HCT116 (cell line): ENCODE measurements around the gene NUMB. TPM values are rescaled to one million over a fixed set of nuclear protein-coding genes. Genes with fewer than 3 reads are reported as not detected.

Experiments
- ATAC-seq: fragments of 200-7000 bp; cut with Tn5 transposase; 2 replicates; pipeline ENCODE4 v1.9.1; 2020; ENCODE audit warnings: mild to moderate bottlenecking, moderate library complexity
- BruUV-seq: library from RNA; stranded (reverse); fragments of 400-500 nt; replicated peaks from 2 replicates; lab custom pipeline; 2021; lab: Mats Ljungman, UMichigan
- CTCF ChIA-PET: fragments of 300-600 bp; sonication (Branson Sonifier 250); formaldehyde crosslinking; loops from one replicate; lab custom pipeline; 2021; ENCODE audit warnings: antibody characterized with exemption; lab: Charles Lee
- POLR2A ChIA-PET: fragments of 300-600, 350-600 bp; sonication (Branson Sonifier 250); formaldehyde crosslinking; loops from one replicate; lab custom pipeline; 2021; ENCODE audit warnings: antibody characterized with exemption; lab: Charles Lee
- RAD21 ChIA-PET, 2 experiments: fragments of 300-600 bp; sonication (Branson Sonifier 250); formaldehyde crosslinking; loops; one replicate each; lab custom pipeline; 2023; ENCODE audit warnings: low total read pairs in 2 of 2; ENCODE audit not compliant: uncharacterized antibody in 2 of 2, unreplicated experiment in 2 of 2, low non-redundant PET in 1 of 2; lab: Charles Lee
- DNase-seq: peaks from one replicate; pipeline ENCODE4 v3.0.0-alpha.2; 2010; ENCODE audit warnings: low read depth, low spot score
- H2AFZ ChIP-seq: fragments of 200-600 bp; shearing (Covaris generic), sonication (generic); 2 replicates; pipeline ENCODE4 v1.6.1; 2017; ENCODE audit warnings: low read depth, mixed run types, mixed read lengths, antibody characterized with exemption, low read length; ENCODE audit not compliant: poor library complexity, severe bottlenecking
- H3K27ac ChIP-seq: 2 replicates; pipeline ENCODE4 v1.5.1; 2012; ENCODE audit warnings: low read depth, low read length
- H3K27me3 ChIP-seq: fragments of 200-600 bp; sonication (generic); 2 replicates; pipeline ENCODE4 v1.6.1; 2016; ENCODE audit warnings: mixed run types, low read length, mixed read lengths; ENCODE audit not compliant: insufficient read depth
- H3K36me3 ChIP-seq, 2 experiments: fragments of 200-500 bp in 1 of 2; fragments of 200-600 bp in 1 of 2; sonication (Bioruptor generic) in 1 of 2; sonication (generic) in 1 of 2; 2 replicates each; pipeline versions ENCODE4 v1.5.1 to v1.6.1; 2014 to 2016; ENCODE audit warnings: low read length in 2 of 2, inconsistent platforms in 1 of 2, mixed read lengths in 1 of 2, mixed run types in 1 of 2; ENCODE audit not compliant: insufficient read depth in 2 of 2, control insufficient read depth in 1 of 2
- H3K4me1 ChIP-seq, 2 experiments: fragments of 200-600 bp in 1 of 2; sonication (generic) in 1 of 2; 2 replicates each; pipeline versions ENCODE4 v1.5.1 to v1.6.1; 2012 to 2017; ENCODE audit warnings: low read length in 2 of 2, inconsistent platforms in 1 of 2, mild to moderate bottlenecking in 1 of 2, mixed read lengths in 1 of 2, mixed run types in 1 of 2, moderate library complexity in 1 of 2; ENCODE audit not compliant: insufficient read depth in 2 of 2, control insufficient read depth in 1 of 2
- H3K4me2 ChIP-seq: fragments of 200-600 bp; sonication (generic); 2 replicates; pipeline ENCODE4 v1.6.1; 2017; ENCODE audit warnings: mixed run types, low read length, mixed read lengths
- H3K4me3 ChIP-seq, 2 experiments: fragments of 200-600 bp in 1 of 2; sonication (generic) in 1 of 2; replicated peaks in 1 of 2; 2 replicates each; pipeline ENCODE4 v1.5.1; 2011 to 2016; ENCODE audit warnings: low read length in 2 of 2, control low read depth in 1 of 2, low read depth in 1 of 2, mild to moderate bottlenecking in 1 of 2, mixed read lengths in 1 of 2, mixed run types in 1 of 2
- H3K79me2 ChIP-seq: fragments of 200-600 bp; sonication (generic); 2 replicates; pipeline ENCODE4 v1.6.1; 2017; ENCODE audit warnings: mild to moderate bottlenecking, mixed run types, low read length, moderate library complexity, mixed read lengths; ENCODE audit not compliant: insufficient read depth
- H3K9ac ChIP-seq: fragments of 200-600 bp; sonication (generic); 2 replicates; pipeline ENCODE4 v1.6.1; 2016; ENCODE audit warnings: low read length, mixed read lengths
- H3K9me2 ChIP-seq: fragments of 200-600 bp; sonication (generic), shearing (Covaris generic); 2 replicates; pipeline ENCODE4 v1.6.1; 2017; ENCODE audit warnings: mixed run types, mild to moderate bottlenecking, moderate library complexity; ENCODE audit not compliant: insufficient read depth
- H3K9me3 ChIP-seq, 2 experiments: fragments of 200-500 bp in 1 of 2; fragments of 200-600 bp in 1 of 2; sonication (Bioruptor generic) in 1 of 2; sonication (generic) in 1 of 2; 2 replicates each; pipeline ENCODE4 v1.6.1; 2014 to 2017; ENCODE audit warnings: low read length in 2 of 2, mixed read lengths in 2 of 2, inconsistent platforms in 1 of 2, low read depth in 1 of 2, mild to moderate bottlenecking in 1 of 2, mixed run types in 1 of 2, moderate library complexity in 1 of 2; ENCODE audit not compliant: control insufficient read depth in 1 of 2, insufficient read depth in 1 of 2
- H4K20me1 ChIP-seq: fragments of 200-600 bp; sonication (generic), shearing (Covaris generic); 2 replicates; pipeline ENCODE4 v1.6.1; 2017; ENCODE audit warnings: mixed run types, mild to moderate bottlenecking, moderate library complexity; ENCODE audit not compliant: insufficient read depth
- CBX3 ChIP-seq: IDR thresholded peaks from 2 replicates; pipeline ENCODE4 v1.6.1; 2012; ENCODE audit warnings: low read depth
- CTCF ChIP-seq, 3 experiments: fragments of 200-600 bp in 1 of 3; sonication (generic) in 1 of 3; IDR thresholded peaks in 2 of 3; conservative IDR thresholded peaks in 1 of 3; 2 replicates each; pipeline ENCODE4 v1.5.1; 2012 to 2017; ENCODE audit warnings: low read depth in 2 of 3, low read length in 2 of 3, antibody characterized with exemption in 1 of 3, borderline replicate concordance in 1 of 3, control low read depth in 1 of 3, mild to moderate bottlenecking in 1 of 3, mixed read lengths in 1 of 3, mixed run types in 1 of 3, moderate library complexity in 1 of 3; ENCODE audit not compliant: insufficient read depth in 1 of 3
- ELF1 ChIP-seq: IDR thresholded peaks from 2 replicates; pipeline ENCODE4 v1.6.1; 2012; ENCODE audit warnings: low read depth, borderline replicate concordance
- EZH2 ChIP-seq: fragments of 200-600 bp; sonication (generic); IDR thresholded peaks from 2 replicates; pipeline ENCODE4 v1.6.1; 2017; ENCODE audit warnings: antibody characterized with exemption, mixed run types
- MAX ChIP-seq: IDR thresholded peaks from 2 replicates; pipeline ENCODE4 v1.6.1; 2012
- REST ChIP-seq: IDR thresholded peaks from 2 replicates; pipeline ENCODE4 v1.6.1; 2012; ENCODE audit warnings: low read depth
- TCF7L2 ChIP-seq: IDR thresholded peaks from 2 replicates; pipeline ENCODE4 v1.7.0; 2011; ENCODE audit warnings: borderline replicate concordance, inconsistent platforms; ENCODE audit not compliant: insufficient read depth, insufficient read length; ENCODE audit errors: extremely low read depth
- intact Hi-C: fragments of 100-400 bp; cut with micrococcal nuclease; formaldehyde crosslinking; loops from 2 replicates; pipeline ENCODE4 v1.10.0; 2022
- total RNA-seq: library from RNA; stranded (reverse); gene quantifications from one replicate; pipeline ENCODE4 v1.2.1, GENCODE V29; 2021; ENCODE audit not compliant: unreplicated experiment

NUMB gene
- total RNA-seq, 1 experiment from 2014 or later = 43.0 TPM

- no TSS peak for BruUV-seq
- no peak overlapping the region for H3K9ac ChIP-seq
- no peak overlapping the region for H2AFZ ChIP-seq
- no peak overlapping the region for H3K27ac ChIP-seq
- no peaks in the 10 kb centered on the region for H3K9me3 ChIP-seq
- no peaks in the 10 kb centered on the region for H4K20me1 ChIP-seq
- ChIA-PET RAD21 (no interaction called here), CTCF (no interaction called here), POLR2A (no interaction called here)
- H3K4me2 ChIP-seq = no peak overlapping the region
- no peak for ATAC-seq
- no peaks in the 10 kb centered on the region for H3K27me3 ChIP-seq
- no peaks in the 10 kb centered on the region for H3K4me1 ChIP-seq
- intact Hi-C loops = no loop called here
- peaks cover 13% of the 10 kb centered on the region for H3K79me2 ChIP-seq
- no peak for TF ChIP-seq CBX3
- TF ChIP-seq MAX = no peak
- no peak for TF ChIP-seq ELF1
- no peak for TF ChIP-seq TCF7L2
- TF ChIP-seq CTCF (IDR thresholded peaks at IDR 0.05 in 2 of 3, conservative IDR thresholded peaks at IDR 0.05 in 1 of 3; ENCODE audit: borderline replicate concordance in 1 of 3, insufficient read depth in 1 of 3, low read depth in 2 of 3, low read length in 2 of 3) = no peak
- TF ChIP-seq REST = no peak
- TF ChIP-seq EZH2 = no peak
- TF ChIP-seq, all 23 proteins: peak for 0
- no peak for DNase-seq
- Histone ChIP-seq H3K9me2 (no peaks in the 10 kb centered on the region), H3K4me3 (no peak overlapping the region), H3K36me3 (no peaks in the 10 kb centered on the region)
Measured at GRCh38 chr14:73432124-73432523, 26.2 kb downstream of the NUMB start.
